ENCODE data around the gene CMSS1. TPM values are rescaled to one million over a fixed set of nuclear protein-coding genes. Genes with fewer than 3 reads are reported as not detected.

The CMSS1 gene
- total RNA-seq, 1 donor from 2014 or later: 17.3 TPM

DNA sequence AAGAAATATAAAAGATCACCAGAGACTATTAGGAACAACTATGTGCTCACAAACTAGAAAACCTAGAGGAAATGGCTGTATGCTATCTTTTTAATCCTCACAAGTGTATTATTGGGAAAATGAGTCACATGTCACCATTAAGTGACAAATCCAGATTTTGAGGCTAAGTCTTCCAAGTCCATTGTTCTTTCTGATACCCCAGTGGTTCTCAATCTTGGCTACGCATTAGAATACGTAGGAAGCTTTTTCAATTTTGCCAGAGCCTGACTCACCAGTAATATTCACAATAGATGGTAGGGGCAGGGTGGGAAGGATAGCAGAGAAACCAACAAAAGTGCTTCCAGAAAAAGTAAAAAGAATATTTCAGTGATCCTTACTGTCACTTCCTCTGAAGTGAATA lies 179.6 kb downstream of the CMSS1 start:
- H3K4me1 ChIP-seq: no peaks in the 10 kb centered on the region
- H3K27me3 ChIP-seq (ENCODE audit: low read depth): no peaks in the 10 kb centered on the region
- no peaks in the 10 kb centered on the region for H3K36me3 ChIP-seq
- no peak for ATAC-seq
- H3K9me3 ChIP-seq: no peaks in the 10 kb centered on the region
- no peak overlapping the region for H3K27ac ChIP-seq
- H3K4me3 ChIP-seq: no peak overlapping the region
- DNase-seq: no peak
- TF ChIP-seq, protein P1, sequence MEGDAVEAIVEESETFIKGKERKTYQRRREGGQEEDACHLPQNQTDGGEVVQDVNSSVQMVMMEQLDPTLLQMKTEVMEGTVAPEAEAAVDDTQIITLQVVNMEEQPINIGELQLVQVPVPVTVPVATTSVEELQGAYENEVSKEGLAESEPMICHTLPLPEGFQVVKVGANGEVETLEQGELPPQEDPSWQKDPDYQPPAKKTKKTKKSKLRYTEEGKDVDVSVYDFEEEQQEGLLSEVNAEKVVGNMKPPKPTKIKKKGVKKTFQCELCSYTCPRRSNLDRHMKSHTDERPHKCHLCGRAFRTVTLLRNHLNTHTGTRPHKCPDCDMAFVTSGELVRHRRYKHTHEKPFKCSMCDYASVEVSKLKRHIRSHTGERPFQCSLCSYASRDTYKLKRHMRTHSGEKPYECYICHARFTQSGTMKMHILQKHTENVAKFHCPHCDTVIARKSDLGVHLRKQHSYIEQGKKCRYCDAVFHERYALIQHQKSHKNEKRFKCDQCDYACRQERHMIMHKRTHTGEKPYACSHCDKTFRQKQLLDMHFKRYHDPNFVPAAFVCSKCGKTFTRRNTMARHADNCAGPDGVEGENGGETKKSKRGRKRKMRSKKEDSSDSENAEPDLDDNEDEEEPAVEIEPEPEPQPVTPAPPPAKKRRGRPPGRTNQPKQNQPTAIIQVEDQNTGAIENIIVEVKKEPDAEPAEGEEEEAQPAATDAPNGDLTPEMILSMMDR (IDR thresholded peaks at IDR 0.05): no peak
- intact Hi-C loops (cut with DNase I): no loop called here

DNA sequence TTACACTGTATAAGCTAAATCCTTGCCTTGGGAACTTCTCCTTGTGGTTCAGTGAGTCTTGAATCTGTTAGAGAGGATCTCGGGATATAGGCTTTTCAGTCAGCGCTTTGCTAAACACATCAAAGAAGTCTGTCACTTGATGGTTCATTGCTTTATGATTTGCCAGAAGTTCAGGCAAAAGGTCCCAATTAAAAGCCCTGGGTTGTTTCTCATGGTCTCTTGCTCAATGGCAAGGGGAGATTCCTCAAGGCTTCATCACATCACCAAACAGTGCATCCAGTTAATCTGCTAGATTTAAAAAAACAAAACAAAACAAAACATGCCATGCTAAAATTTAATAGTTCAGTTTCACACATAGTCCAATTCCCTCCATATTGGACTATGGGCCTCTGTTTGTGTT lies 181.9 kb downstream of the CMSS1 start:
- Histone ChIP-seq H3K4me3 (no peak overlapping the region), H3K27ac (no peak overlapping the region), H3K9me3 (no peaks in the 10 kb centered on the region), H3K27me3 (ENCODE audit: low read depth) (no peaks in the 10 kb centered on the region), H3K36me3 (no peaks in the 10 kb centered on the region), H3K4me1 (peaks cover 5% of the 10 kb centered on the region)
- DNase-seq: no peak
- TF ChIP-seq, protein P1 (IDR thresholded peaks at IDR 0.05): no peak
- ATAC-seq: no peak
- intact Hi-C loops (cut with DNase I): no loop called here

DNA sequence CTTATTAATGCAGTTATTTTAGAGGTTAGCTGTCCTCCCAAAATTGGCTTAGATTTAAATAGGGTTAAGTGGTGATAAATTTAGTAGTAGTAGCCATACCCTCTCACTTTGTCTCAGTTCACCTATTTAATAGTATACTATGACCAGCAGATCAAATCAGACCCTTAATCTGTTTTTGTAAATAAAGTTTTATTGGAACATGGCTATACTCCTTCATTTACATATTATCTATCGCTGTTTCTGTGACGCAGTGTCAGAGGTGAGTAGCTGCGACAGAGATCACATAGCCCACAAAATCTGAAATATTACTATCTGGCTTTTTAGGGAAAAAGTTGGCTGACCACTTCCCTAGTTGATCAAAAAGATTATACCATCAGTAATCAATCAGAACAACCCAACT lies 183.4 kb downstream of the CMSS1 start:
- DNase-seq (no peak), ATAC-seq (no peak)
- Histone ChIP-seq H3K9me3 (no peaks in the 10 kb centered on the region), H3K4me3 (no peak overlapping the region), H3K27ac (no peak overlapping the region), H3K4me1 (peaks cover 10% of the 10 kb centered on the region), H3K36me3 (no peaks in the 10 kb centered on the region), H3K27me3 (ENCODE audit: low read depth) (no peaks in the 10 kb centered on the region)
- TF ChIP-seq, protein P1 (IDR thresholded peaks at IDR 0.05): no peak
- intact Hi-C loops (cut with DNase I): no loop called here

DNA sequence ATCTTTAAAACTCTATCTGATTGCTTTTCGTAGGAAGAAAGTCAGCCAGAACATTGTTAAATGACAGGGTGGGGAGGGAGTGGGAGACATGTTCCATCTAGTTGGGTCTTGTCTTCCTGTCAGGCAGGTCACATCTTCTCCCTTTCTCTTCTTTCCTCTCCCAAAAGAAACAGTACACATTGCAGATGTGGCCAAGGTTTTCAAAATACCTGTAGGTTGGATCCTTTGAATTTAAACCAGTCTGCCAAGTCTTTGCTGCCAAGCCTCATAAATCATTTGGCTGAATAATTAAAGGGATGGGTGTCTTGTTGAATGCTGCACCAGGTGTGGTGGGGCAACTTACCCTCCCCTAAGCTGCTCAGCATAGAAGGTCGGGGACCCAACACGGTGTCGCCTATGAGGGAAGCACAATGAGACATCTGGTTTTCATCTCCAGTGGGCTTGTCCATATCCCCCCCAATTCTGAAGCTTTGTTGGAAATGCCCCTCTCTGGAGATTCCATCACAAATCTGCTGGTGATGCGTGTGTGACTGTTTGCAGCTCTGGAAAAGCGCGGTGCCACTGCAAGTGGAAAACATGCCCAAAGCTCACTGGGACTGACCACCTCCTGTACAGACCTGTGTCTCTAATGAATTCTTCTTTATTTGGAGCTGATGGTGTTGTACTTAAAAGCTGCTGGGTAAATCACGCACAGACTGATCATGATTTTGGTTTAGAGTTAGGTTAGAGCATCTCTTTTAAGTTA lies 184.0 kb downstream of the CMSS1 start:
- no peaks in the 10 kb centered on the region for H3K9me3 ChIP-seq
- TF ChIP-seq, protein P1 (IDR thresholded peaks at IDR 0.05): no peak
- no peak for DNase-seq
- no peak for ATAC-seq
- H3K36me3 ChIP-seq: no peaks in the 10 kb centered on the region
- H3K27me3 ChIP-seq (ENCODE audit: low read depth): no peaks in the 10 kb centered on the region
- no peak overlapping the region for H3K27ac ChIP-seq
- no peak overlapping the region for H3K4me3 ChIP-seq
- intact Hi-C loops (cut with DNase I): no loop called here
- peaks cover 16% of the 10 kb centered on the region for H3K4me1 ChIP-seq

DNA sequence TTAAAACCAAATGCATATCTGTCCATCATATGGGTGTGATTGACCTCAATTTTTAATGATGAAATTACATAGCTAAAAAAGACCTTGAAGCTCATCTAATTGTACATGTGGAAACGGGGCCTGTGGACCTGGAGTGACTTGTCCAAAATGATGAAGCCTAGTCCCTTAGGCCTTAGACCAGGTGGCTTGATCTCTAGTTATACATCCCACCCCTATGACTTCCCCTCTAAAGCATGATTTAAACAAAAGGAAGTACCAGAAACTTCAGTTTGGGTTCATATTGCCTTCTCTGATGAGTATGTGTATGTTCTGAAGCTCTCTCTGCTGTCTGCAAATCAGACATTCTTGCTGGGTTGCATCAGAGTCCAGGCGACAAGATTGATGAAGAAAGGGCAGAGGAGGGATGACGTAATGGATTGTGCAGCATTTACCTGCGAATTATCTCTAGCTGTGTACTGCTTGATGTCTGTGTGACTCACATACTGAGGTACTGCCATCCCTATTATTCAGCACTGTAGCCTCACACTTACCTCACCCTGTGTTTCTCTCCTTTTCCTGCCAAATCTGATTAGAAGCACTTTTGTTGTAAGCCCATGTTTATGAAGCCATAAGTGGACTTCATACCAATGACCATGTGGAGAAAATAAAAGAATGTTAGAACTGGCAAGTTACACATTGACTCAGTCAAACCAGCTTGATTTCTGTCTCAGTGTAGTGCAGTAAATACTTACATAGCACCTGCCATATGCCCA lies 185.1 kb downstream of the CMSS1 start:
- Histone ChIP-seq H3K27ac (no peak overlapping the region), H3K27me3 (ENCODE audit: low read depth) (no peaks in the 10 kb centered on the region)
- intact Hi-C loops (cut with DNase I): no loop called here

More for the DNA sequence above, 185.1 kb downstream of the CMSS1 start:
- TF ChIP-seq, protein P1 (IDR thresholded peaks at IDR 0.05): no peak
- H3K9me3 ChIP-seq: no peaks in the 10 kb centered on the region
- ATAC-seq (peak; percentile 86 to 95), DNase-seq (no peak)
- H3K4me3 ChIP-seq: no peak overlapping the region
- no peaks in the 10 kb centered on the region for H3K36me3 ChIP-seq
- peaks cover 24% of the 10 kb centered on the region for H3K4me1 ChIP-seq

All from lower lobe of right lung (tissue), 2 donors.